NCI-H1417 treated with DMSO at 0.1 percent for 48 hours (cell line): ENCODE results near the gene SH3PXD2A.
"Not testable (repeated sequence)": the region's sequence is repeated elsewhere in the genome, so short reads cannot be mapped to it uniquely, and the experiment has no call there.

Experiments
- DNase-seq: peaks from one replicate; lab custom pipeline; 2025; lab: John Stamatoyannopoulos, UW

The SH3PXD2A gene

DNA sequence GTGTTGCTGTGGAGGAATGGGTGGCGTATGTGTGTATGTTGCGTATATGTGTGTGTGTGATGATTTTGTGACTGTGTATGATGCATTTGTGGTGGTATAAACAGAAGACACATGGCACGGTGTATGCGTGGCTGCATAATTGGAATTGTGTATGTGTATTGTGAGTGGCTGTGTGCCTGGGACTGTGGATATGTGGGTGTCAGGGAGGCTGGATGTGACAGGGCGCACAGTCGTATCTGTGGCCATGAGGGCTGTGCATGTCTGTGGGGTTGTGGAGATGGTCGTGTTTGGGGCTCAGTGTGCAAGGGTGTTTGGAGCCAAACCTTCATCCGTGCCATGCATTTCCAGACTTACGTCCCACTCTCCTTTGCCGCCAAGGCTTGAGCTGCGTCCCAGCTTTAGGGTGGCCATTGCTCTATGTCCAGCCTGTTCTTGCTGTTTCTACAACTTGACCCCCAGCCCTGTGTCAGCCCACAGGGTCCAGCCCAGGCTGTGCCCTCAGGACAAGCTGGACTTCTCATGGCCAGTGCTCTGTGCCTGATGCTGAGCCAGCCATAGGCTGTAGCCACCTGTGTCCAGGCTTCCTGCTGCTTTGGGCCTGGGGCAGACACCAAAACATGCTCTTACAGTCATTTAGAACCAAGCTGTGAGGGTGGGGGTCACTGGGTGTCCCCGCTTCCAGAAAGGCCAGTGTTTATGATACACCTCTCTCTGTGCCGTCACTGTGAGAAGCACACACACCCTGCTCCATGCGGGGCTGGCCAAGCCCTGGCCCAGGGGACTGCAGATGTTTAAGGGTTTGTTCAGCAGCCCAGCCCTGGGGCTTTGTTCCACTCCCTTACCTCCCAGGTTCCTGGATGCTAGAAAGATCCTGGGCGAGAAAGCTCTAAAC is 234.2 kb downstream of the SH3PXD2A start:
- DNase-seq: no peak

GRCh38 chr10:103620352-103620740 is 235.0 kb downstream of the SH3PXD2A start:
- DNase-seq: no peak

- no peak for DNase-seq
Observed at GRCh38 chr10:103619424-103620351, 235.7 kb downstream of the SH3PXD2A start.

DNA sequence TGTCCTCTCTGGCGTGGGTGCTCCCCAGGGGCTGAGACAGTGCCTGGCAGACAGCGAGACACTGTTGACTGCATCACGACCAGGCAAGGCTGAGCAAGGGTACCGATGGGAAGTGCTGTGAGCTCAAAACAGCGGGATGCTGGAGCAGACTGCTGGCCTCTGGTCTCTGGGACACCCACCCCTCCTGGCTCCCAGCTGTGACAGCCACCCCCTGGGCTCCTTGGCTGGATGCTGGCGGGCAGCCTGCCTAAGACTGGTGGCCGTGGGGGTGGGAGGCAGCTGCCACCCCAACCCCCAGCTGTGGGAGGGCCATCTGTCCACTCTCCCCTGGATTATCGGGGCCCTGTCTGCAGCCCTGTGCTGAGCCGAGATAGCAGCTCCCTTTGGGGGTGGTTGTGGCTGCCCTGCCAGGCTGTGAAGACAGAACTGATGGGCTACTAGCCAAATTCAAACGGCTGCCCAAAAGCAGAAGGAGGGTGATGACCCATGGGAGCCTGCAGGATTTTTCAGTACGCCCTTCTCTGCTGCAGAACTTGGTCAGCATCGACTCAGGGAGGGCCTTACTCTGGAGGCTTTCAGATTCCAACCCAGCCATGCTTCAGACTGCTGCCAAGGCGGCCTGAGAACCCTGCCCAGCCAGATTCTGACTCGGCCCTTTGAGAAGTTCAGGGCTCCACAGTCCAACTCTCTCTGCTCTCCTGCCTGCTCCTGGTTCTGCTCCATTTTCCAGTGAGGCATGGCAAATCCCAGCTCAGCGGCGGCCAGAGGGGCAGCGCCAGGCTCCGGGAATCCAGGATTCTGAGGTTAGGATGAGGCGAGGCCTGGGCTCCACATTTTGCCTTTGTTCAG is 236.6 kb downstream of the SH3PXD2A start:
- no peak for DNase-seq

DNA sequence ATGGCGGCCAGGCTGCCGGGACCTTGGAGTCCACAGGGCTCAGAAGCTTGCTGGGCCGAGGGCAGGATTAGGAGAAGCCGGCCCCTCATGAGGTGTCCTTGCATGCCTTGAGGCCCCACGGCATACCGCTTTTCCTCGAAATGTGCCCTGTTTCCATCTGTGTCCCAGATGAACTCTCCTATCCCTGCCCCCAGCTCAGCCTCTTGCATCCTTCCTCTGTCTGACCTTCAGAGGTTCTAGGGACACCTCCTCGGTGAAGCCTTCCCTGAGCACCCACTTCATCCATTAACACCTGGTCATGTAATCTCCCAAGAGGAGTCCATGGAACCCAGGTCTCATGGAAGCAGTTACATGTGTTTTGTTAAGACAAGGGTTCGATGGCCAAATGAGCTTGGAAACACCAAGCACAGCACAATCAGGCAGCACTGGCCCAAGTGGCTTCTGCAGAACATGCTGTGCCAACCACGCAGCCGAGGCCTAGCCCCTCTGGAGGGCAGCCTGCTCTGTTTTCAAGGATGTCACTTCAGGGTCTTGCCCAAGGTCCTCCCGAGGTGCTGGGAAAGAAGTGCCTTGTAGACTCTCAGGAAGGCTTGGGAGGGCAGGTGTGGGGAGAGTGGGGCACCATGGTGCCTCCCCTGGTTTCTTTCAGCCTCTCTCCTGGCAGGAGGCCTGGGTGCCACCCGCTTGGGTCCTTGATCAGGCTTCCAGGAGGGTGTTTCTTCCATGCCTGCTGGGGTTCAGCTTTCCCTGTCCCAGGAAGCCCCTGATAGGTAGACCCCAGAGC is 237.6 kb downstream of the SH3PXD2A start:
- no peak for DNase-seq

DNA sequence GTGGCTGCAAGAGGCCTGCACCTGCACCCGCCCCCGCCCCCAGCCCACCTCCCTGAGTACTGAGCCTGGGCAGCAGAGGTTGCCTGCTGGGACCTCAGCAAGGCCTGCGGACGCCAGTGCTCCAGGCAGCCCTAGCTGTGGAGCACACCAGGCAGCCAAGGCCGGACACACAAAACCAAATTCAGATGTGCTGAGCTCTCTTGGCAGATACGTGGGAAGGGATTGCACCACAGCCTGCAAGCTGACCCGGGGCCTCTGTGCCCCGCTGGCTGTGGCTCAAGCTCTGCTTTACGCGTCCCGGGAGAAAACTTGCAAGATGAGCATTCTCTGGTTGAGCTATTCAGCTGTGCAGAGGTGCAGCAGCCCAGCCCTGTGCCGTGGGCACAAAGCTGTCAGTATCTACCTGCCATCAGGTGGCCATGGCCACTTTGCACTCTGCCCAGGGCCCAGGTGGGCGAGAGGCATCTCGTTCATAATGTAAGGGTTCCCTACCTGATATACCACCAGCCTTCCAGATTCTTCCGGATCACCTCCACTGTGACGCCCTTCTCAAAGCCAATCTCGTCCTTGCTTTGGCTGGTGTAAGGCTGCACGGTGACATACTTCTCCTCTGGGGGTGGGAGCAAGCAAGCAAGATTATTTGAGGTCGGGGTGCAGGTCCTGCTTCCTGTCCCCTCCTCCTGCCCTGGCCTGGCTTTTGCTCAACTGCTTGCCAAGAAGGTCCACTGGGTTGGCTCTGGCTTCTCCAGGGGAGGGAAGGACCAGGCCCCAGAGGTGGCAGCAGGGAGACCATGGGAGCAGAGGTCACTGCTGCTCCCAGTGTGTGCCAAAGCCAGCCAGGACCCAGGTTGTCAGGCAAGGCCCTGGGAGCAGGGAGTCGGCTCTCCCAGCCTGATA is 238.4 kb downstream of the SH3PXD2A start:
- DNase-seq: no peak

DNA sequence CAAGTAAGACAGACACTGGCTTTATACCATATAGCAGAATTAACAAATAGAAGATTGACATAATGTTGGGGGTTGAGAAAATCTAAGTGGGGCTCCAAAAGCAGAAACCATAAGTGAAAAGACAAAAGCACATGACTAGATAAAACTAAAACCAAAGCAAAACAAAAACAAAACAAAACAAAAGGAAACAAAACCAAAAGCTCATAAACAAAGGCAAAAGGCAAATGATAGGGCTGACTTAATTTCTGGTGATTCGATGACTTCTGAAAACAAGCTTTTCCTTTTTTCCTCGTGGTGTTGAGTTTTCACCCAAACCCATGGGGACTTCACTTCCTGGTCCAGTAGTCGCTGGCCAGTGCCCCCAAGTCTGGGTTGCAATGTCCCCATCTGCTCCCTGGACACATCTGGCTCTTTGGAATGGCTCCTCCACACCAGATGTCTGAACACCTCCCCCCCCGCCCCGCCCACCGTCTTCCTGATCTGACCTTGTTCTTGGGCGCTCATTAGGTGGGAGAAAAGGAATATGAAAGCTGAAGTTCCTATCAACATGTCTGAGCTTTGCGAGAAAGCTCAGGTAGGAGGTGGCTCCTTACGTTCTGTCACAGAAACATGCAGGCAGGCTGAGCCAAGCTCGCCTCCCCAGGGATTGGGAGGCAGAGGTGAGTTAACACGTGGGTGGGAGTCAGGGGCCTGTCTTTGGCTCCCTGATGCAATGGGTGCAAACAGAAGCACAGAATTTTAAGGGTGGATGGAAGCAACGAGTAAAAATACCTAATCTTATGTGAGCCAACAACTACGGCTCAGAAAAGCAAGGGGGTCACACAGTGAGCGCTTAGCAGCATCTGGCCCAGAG is 240.8 kb downstream of the SH3PXD2A start:
- DNase-seq: no peak

DNA sequence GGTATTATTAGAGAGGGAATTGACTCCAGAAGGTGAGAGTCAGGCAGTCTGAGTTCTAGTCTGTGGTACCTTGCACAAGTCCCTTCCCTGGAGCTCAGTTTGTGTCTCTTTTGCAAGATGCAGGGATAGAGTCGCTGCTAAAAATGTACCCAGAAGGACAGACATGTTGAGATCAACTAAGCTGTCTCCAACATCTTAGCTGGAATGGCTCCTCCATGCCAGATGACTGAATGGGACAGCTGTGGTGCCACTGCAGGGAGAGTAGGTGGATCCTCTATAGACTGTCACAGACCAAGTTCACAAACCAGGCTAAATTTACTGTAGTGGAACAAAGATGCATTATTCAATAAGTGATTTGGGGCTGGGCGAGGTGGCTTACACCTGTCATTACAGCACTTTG is 241.8 kb downstream of the SH3PXD2A start:
- DNase-seq: no peak

- no peak for DNase-seq
Observed at GRCh38 chr10:103612462-103613365, 242.7 kb downstream of the SH3PXD2A start.

DNA sequence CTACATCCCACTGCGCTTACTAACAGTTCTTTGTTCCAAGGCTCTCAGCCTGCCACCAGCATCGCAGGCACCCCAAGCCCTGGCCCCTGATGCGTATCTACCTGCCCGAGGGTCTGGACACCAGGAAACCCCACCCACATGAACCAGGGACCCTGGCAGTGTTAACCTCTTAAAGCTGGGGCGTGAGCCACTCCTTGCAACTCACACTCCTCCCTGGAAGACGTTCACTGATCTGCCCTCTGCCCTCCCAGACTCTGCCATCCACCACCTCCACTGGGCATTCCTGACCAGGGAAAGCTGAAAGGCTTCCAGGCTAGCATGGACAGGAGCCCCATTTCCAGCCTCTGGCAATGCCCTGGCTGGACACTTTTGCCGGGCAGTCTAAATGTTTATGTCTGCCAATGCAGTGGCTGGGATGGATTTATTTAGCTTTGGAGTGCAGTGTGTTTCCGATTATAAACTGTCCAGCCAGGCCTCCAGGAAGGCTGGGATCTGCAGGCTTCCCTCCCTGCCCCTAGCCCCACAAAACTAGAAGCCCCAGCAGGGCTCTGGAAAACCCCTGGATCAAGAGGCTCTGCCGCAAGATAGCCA is 244.4 kb downstream of the SH3PXD2A start:
- DNase-seq: no peak

DNA sequence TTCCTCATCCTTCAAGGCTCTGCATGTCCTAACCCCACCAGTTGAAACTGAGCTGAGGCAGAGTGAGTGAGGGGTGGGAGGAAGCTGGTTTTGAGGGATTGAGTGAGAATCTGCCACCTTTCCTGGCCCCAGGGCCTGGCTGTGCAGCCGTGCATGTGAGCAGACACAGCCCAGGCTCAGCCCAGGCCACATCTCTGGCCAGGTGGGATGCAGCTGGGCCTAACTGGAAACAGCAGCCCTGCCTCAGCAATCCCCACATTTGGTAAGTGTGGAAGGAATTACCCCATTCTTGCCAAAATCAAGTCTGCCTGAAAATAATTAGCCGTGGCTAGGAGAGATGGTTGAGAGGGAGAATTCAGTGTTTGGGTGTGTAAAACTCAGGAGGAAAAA is 245.3 kb downstream of the SH3PXD2A start:
- DNase-seq: no peak

DNA sequence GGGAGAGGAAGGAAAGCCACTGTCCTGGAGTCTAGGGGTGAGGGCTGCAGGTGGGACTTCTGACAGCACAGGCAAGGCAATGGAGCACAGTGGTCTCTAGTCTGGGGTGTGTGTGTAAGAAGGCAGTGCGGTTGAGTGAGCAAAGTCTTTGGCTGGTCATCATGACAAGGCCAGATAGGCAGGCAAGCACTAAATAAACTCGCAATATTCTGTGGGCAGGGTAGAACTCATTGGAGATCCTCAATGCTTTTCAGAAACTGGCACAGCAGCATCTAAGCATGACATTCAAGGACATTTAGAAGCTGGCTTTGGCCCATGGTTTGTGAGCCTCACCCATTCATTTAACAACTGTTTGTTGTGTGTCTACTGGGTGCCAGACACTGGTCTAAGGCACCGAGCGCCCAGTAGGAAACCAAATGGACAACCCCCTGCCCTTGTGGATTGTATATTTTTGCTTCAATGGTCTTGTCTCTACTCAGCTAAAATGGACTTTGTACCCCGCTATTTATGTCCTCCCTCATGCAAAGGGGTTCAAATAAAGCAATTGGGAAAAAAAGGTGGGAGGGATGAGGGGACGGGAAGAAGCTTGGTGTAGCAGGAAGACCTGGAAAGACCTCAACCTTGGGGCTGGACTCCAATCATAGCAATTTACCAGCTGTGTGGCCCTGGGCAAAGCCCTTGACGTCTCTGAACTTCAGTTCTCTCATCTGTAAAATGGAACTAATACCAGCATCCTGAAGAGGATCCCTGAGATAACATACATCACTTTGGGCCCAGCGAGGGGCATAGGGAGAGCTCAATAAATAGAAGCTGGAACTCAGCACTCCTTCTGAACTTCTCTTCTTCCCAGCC is 245.9 kb downstream of the SH3PXD2A start:
- DNase-seq: no peak

- not testable (repeated sequence) for DNase-seq
Observed at GRCh38 chr10:103608056-103608455, 247.3 kb downstream of the SH3PXD2A start.

DNA sequence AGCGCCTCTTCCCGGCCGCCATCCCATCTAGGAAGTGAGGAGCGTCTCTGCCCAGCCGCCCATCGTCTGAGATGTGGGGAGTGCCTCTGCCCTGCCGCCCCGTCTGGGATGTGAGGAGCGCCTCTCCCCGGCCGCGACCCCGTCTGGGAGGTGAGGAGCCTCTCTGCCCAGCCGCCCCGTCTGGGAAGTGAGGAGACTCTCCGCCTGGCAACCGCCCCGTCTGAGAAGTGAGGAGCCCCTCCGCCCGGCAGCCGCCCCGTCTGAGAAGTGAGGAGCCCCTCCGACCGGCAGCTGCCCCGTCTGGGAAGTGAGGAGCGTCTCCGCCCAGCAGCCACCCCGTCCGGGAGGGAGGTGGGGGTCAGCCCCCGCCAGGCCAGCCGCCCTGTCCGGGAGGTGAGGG is 248.3 kb downstream of the SH3PXD2A start:
- not testable (repeated sequence) for DNase-seq

DNA sequence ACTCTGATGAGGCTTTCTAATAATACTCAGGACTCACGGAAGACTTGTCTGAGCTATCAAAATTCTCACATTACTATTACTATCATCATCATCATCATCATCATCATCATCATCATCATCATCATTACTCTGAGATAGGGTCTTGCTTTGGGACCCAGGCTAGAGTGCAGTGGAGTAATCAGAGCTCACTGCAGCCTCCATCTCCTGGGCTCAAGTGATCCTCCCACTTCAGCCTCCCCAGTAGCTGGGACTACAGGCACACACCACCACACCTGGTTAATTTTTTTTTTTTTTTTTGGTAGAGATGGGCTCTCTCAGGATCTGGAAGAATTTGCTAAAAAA is 249.3 kb downstream of the SH3PXD2A start:
- DNase-seq: not testable (repeated sequence)

DNA sequence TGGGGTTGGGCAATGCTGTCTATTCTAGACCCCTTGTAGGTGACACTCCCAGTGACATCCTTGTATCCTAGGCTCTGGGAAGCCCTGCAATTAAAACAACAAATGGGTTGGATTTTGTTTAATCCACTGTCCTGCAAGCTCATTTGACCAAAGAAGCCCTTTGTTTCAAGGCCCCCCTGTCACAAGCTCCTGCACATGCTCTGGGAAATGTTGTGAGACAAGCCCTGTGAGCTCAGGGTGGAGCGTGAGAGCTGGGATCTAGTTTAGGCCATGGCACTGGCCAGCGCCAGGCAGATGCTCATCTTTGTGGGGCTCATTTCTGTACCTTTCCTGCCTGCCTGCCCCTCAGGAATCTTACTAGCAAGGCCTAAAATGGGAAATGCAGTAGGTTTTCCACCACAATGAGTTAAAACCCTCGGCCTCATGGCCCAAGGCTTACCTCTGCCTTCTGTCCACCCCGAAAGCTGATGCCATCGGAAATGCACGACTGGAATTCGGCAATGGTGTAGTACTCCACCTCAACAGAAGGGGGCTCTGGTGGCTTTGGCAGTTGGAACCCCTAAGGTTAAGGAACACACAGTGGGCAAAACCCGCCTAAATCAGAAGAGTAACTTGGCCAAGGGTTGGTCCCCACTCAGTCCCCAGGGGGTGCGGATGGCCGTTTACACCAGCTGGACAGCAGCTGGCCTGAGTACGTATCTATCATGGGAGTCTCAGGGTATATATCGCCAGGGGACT is 249.8 kb downstream of the SH3PXD2A start:
- DNase-seq: no peak
